SH-SY5Y (cell line): Measurements from ENCODE around the gene C10orf120.

Experiments used
- GATA2 ChIP-seq: IDR thresholded peaks from 2 replicates; pipeline ENCODE4 v1.6.1; 2011; ENCODE audit warnings: mild to moderate bottlenecking, low read depth, low read length
- GATA3 ChIP-seq: IDR thresholded peaks from 2 replicates; pipeline ENCODE4 v1.6.1; 2011; ENCODE audit warnings: low read depth, mild to moderate bottlenecking, low read length, moderate library complexity

GRCh38 chr10:122658356-122659049, 41.1 kb downstream of the C10orf120 start:
- TF ChIP-seq GATA2 (no peak), GATA3 (no peak)
